CD14-positive monocyte (primary cell): ENCODE results near the gene GH1. TPM values are rescaled to one million over a fixed set of nuclear protein-coding genes. Genes with fewer than 3 reads are reported as not detected.

Source experiments
- DNase-seq, 3 donors: peaks; one replicate each; pipeline ENCODE4 v3.0.0-alpha.2; 2011 to 2022
- H2AFZ ChIP-seq: 2 replicates; pipeline ENCODE4 v1.6.0; 2012; ENCODE audit warnings: mild to moderate bottlenecking, low read depth, low read length, inconsistent platforms; ENCODE audit not compliant: insufficient read depth, poor library complexity, severe bottlenecking
- H3K27ac ChIP-seq, 2 donors: 1 replicate in 1 of 2; 2 replicates in 1 of 2; pipeline ENCODE4 v1.5.1; 2012 to 2013; ENCODE audit warnings: low read length in 2 of 2, control low read depth in 1 of 2, inconsistent platforms in 1 of 2, low read depth in 1 of 2, mild to moderate bottlenecking in 1 of 2
- H3K27me3 ChIP-seq, 2 donors: one replicate each; pipeline versions ENCODE4 v1.6.0 to v1.6.1; 2011 to 2013; ENCODE audit warnings: low read length in 2 of 2; ENCODE audit not compliant: control insufficient read depth in 2 of 2, insufficient read depth in 2 of 2
- H3K36me3 ChIP-seq, 2 donors: replicated peaks in 1 of 2; 1 replicate in 1 of 2; 2 replicates in 1 of 2; pipeline versions ENCODE4 v1.5.1 to v1.6.1; 2012 to 2013; ENCODE audit warnings: low read length in 2 of 2, control low read depth in 1 of 2, inconsistent platforms in 1 of 2, mild to moderate bottlenecking in 1 of 2; ENCODE audit not compliant: insufficient read depth in 2 of 2, control insufficient read depth in 1 of 2
- H3K4me1 ChIP-seq, 2 donors: 1 replicate in 1 of 2; 2 replicates in 1 of 2; pipeline versions ENCODE4 v1.5.1 to v1.6.1; 2012 to 2013; ENCODE audit warnings: low read length in 2 of 2, control low read depth in 1 of 2, inconsistent platforms in 1 of 2, mild to moderate bottlenecking in 1 of 2, moderate library complexity in 1 of 2; ENCODE audit not compliant: insufficient read depth in 2 of 2, control insufficient read depth in 1 of 2
- H3K4me2 ChIP-seq: replicated peaks from 2 replicates; pipeline ENCODE3; 2012; ENCODE audit warnings: low read length, moderate library complexity, mild to moderate bottlenecking; ENCODE audit not compliant: poor library complexity, severe bottlenecking; ENCODE audit errors: extremely low read depth
- H3K4me3 ChIP-seq, 3 experiments: fragments of 200-600 bp in 1 of 3; sonication (generic) in 1 of 3; replicated peaks in 1 of 3; 1 replicate in 2 of 3; 2 replicates in 1 of 3; pipeline ENCODE4 v1.5.1; 2011 to 2013; ENCODE audit warnings: low read length in 3 of 3, mild to moderate bottlenecking in 3 of 3, control low read depth in 2 of 3, low read depth in 2 of 3, inconsistent platforms in 1 of 3, moderate library complexity in 1 of 3
- H3K79me2 ChIP-seq: 2 replicates; pipeline ENCODE4 v1.6.0; 2012; ENCODE audit warnings: mild to moderate bottlenecking, control low read depth, inconsistent platforms, low read length, moderate library complexity; ENCODE audit not compliant: insufficient read depth
- H3K9ac ChIP-seq: 2 replicates; pipeline ENCODE4 v1.6.0; 2017; ENCODE audit warnings: low read length, mild to moderate bottlenecking; ENCODE audit not compliant: insufficient read depth, poor library complexity, severe bottlenecking
- H3K9me3 ChIP-seq, 2 donors: replicated peaks in 1 of 2; 1 replicate in 1 of 2; 2 replicates in 1 of 2; pipeline versions ENCODE4 v1.5.1 to v1.6.1; 2012 to 2013; ENCODE audit warnings: low read length in 2 of 2, control low read depth in 1 of 2; ENCODE audit not compliant: control insufficient read depth in 1 of 2, insufficient read depth in 1 of 2
- H4K20me1 ChIP-seq: 2 replicates; pipeline ENCODE4 v1.6.0; 2012; ENCODE audit warnings: mild to moderate bottlenecking, low read length, control low read depth, moderate library complexity; ENCODE audit not compliant: insufficient read depth
- H3K27ac Mint-ChIP-seq, 7 donors: one replicate each; pipeline ENCODE4 v1.8.0; 2020; ENCODE audit warnings: mild to moderate bottlenecking in 7 of 7, mixed read lengths in 7 of 7, moderate library complexity in 6 of 7, inconsistent platforms in 2 of 7
- H3K27me3 Mint-ChIP-seq, 3 donors: one replicate each; pipeline ENCODE4 v1.8.0; 2021 to 2022; ENCODE audit warnings: low read depth in 3 of 3, mild to moderate bottlenecking in 3 of 3, mixed read lengths in 3 of 3, moderate library complexity in 3 of 3, inconsistent platforms in 1 of 3
- H3K36me3 Mint-ChIP-seq, 2 donors: one replicate each; pipeline ENCODE4 v1.8.0; 2020; ENCODE audit warnings: mixed read lengths in 2 of 2, inconsistent platforms in 1 of 2, mild to moderate bottlenecking in 1 of 2
- H3K4me1 Mint-ChIP-seq: one replicate; pipeline ENCODE4 v1.8.0; 2020; ENCODE audit warnings: mild to moderate bottlenecking, mixed read lengths
- H3K4me3 Mint-ChIP-seq, 2 donors: one replicate each; pipeline ENCODE4 v1.8.0; 2020; ENCODE audit warnings: mild to moderate bottlenecking in 2 of 2, mixed read lengths in 2 of 2, moderate library complexity in 1 of 2
- H3K9me3 Mint-ChIP-seq, 7 donors: one replicate each; pipeline ENCODE4 v1.8.0; 2020 to 2022; ENCODE audit warnings: mixed read lengths in 7 of 7, mild to moderate bottlenecking in 6 of 7, moderate library complexity in 6 of 7, inconsistent platforms in 2 of 7
- CTCF ChIP-seq: fragments of 200-600 bp; IDR thresholded peaks from one replicate; pipeline ENCODE4 v1.8.0; 2022; ENCODE audit warnings: antibody characterized with exemption, mild to moderate bottlenecking
- WGBS: methylation state at CpG from one replicate; pipeline ENCODE4 v1.1.5; 2013; ENCODE audit warnings: missing lambda C conversion rate; ENCODE audit not compliant: insufficient coverage; 5-methylcytosine and 5-hydroxymethylcytosine counted together
- intact Hi-C, 2 donors: fragments of 100-400 bp; cut with micrococcal nuclease; formaldehyde crosslinking; loops; one replicate each; pipeline versions ENCODE4 v1.15.0 to v1.15.1; 2023
- polyA plus RNA-seq, 3 donors: library from polyadenylated mRNA; depleted of rRNA in 1 of 3; unstranded in 2 of 3; stranded (reverse) in 1 of 3; fragments of 300-500 nt in 2 of 3; fragments of >200 nt in 1 of 3; fragmentation: Illumina TruSeq in 2 of 3; gene quantifications; 1 replicate in 2 of 3; 2 replicates in 1 of 3; pipeline ENCODE4 v1.2.3, GENCODE V29; 2012 to 2021

GH1 gene
- polyA plus RNA-seq, 3 donors, result not detected

GRCh38 chr17:63960430-63960829 is 41.8 kb upstream of the GH1 start:
- Histone ChIP-seq H3K27me3 (no peaks in the 10 kb centered on the region), H3K27ac (no peak overlapping the region), H3K4me3 (no peak overlapping the region), H3K4me1 (peaks cover 10 to 14% of the 10 kb centered on the region in 2 donors), H3K9me3 (no peaks in the 10 kb centered on the region), H3K4me2 (no peak overlapping the region), H3K9ac (no peak overlapping the region), H3K36me3 (no peaks in the 10 kb centered on the region), H3K79me2 (no peaks in the 10 kb centered on the region), H4K20me1 (no peaks in the 10 kb centered on the region), H2AFZ (no peak overlapping the region)
- Mint-ChIP-seq H3K36me3 (no peaks in the 10 kb centered on the region), H3K4me3 (no peak overlapping the region), H3K4me1 (peaks cover 9% of the 10 kb centered on the region), H3K27me3 (peaks cover 0 to 7% (median 1%) of the 10 kb centered on the region in 3 donors), H3K27ac (no peak overlapping the region), H3K9me3 (peaks cover 0 to 3% (median 0%) of the 10 kb centered on the region in 7 donors)
- intact Hi-C loops, result no loop called here
- DNase-seq, result no peak
- TF ChIP-seq CTCF, result no peak
- WGBS, result 100% methylated on average over 1 of the region's 7 CpGs

DNA sequence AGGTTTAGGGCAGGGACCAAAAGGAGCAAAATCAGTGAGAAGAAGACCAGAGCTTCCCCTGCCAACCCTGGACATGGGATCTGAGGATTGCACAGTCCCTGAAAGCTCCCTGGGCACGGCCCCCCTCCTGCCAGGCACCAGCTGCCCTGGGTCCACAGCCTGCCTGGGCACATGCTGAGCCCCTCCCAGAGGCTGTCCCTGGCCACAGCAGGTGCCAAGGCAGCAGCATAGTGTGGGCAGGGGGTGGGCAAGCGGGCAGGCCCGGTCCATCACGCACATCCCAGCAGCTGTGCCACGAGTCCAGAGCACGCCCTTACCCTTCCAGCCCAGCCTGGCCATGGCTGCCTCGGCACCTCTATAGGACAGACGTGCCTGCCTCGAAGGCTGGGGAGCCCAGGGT is 41.4 kb upstream of the GH1 start:
- Histone ChIP-seq H3K9ac (no peak overlapping the region), H3K4me2 (no peak overlapping the region)

More for the DNA sequence above, 41.4 kb upstream of the GH1 start:
- Histone ChIP-seq H3K27me3 (no peaks in the 10 kb centered on the region), H3K4me3 (no peak overlapping the region), H2AFZ (no peak overlapping the region), H4K20me1 (no peaks in the 10 kb centered on the region), H3K4me1 (peaks cover 10 to 14% of the 10 kb centered on the region in 2 donors), H3K36me3 (no peaks in the 10 kb centered on the region), H3K27ac (no peak overlapping the region), H3K79me2 (no peaks in the 10 kb centered on the region), H3K9me3 (no peaks in the 10 kb centered on the region)
- H3K36me3 Mint-ChIP-seq, result no peaks in the 10 kb centered on the region
- H3K27ac Mint-ChIP-seq, result no peak overlapping the region
- no peak for TF ChIP-seq CTCF
- H3K9me3 Mint-ChIP-seq, result peaks cover 0 to 3% (median 0%) of the 10 kb centered on the region in 7 donors
- no peak for DNase-seq
- 94% methylated on average over 8 of the region's 9 CpGs for WGBS
- H3K4me3 Mint-ChIP-seq, result no peak overlapping the region
- intact Hi-C loops, result no loop called here
- peaks cover 9% of the 10 kb centered on the region for H3K4me1 Mint-ChIP-seq
- peaks cover 0 to 7% (median 3%) of the 10 kb centered on the region in 3 donors for H3K27me3 Mint-ChIP-seq
